ENCODE results near the gene TRIM52. TPM values are rescaled to one million over a fixed set of nuclear protein-coding genes. Genes with fewer than 3 reads are reported as not detected.

Gene TRIM52
- total RNA-seq, 1 experiment from 2014 or later, result 2.2 TPM

DNA sequence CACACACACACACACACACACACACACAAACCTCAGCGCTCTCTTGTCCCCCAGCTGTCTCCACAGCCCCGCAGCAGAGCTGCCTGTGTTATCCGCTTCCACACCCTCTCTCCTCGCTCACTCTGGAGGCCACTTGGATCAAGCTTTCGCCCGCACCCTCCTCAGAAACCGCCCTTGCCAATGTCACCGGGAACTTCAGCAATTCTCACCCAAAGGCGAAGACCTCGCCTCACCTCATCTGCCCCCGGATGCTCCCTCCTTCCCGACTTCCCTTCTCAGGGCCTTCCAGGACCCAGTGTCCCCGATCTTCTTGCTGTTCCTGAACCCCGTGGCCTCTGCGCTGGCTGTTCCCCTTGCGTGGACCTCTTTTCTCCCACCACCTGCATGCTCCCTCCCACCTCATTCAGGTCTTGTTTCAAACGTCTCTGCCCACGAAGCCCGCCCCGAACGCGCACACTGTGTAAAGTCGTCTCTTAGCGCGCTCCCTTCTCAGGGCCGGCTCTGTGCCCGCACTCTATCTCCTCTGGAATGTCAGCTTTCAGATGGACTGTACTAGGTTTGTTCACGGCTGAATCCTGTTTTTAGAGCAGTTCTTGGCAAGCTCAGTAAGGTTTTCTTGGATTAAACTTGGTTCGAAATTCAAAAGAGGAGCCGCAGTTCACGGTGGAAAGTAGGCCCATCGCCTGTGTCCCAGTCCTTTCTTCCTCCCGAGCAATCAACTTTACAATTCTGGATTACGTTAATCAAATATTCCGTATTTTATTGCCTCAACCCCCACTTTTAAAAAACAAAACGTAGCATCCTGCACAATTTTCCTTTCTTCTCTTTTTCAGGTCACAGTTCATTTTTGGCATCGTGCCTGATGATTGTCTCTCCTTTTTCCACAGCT, 54.9 kb downstream of the TRIM52 start:
- DNase-seq (ENCODE audit: low read depth, low spot score), result no peak
- in situ Hi-C loops (cut with HindIII; ENCODE audit: low pct_unique_long_range_greater_than_20kb, low sequenced_read_pairs), result no loop called here

Small RNA genes within 50 kb of the gene (small RNA-seq; reads per million reads assigned to genes)
- gene MIR4638, result 0 reads per million in 2 experiments
- gene RNU6-705P, result 0 reads per million in 2 experiments
- gene SNORD95, result 0 reads per million in 2 experiments
- 0 reads per million in 2 experiments for gene SNORD96A

Other genes with a start within 250 kb of the TRIM52 start
- 0.16 and 0.48 TPM in 2 replicates for gene BTNL9, start 220.9 kb downstream of the TRIM52 start, total RNA-seq (2014; rRNA removed; shearing (Covaris generic))
- gene OR2V1, start 130.0 kb downstream of the TRIM52 start, total RNA-seq (2014; rRNA removed; shearing (Covaris generic)), result not detected in 2 replicates
- not detected in 2 replicates for gene OR2V2, start 113.6 kb downstream of the TRIM52 start, total RNA-seq (2014; rRNA removed; shearing (Covaris generic))
- 4.1 and 6.8 TPM in 2 replicates for gene TRIM7, start 55.9 kb downstream of the TRIM52 start, total RNA-seq (2014; rRNA removed; shearing (Covaris generic))
- gene TRIM41, start 37.9 kb downstream of the TRIM52 start, total RNA-seq (2014; rRNA removed; shearing (Covaris generic)), result 14.4 and 17.9 TPM in 2 replicates
- 4,033 and 4,118 TPM in 2 replicates for gene RACK1, start 17.2 kb downstream of the TRIM52 start, total RNA-seq (2014; rRNA removed; shearing (Covaris generic))
- not detected in 2 replicates for gene OR4F3, start 106.1 kb upstream of the TRIM52 start, total RNA-seq (2014; rRNA removed; shearing (Covaris generic))